Adrenal gland (tissue), 5 donors: ENCODE data around the gene PACS2.

Source experiments
- POLR2A ChIP-seq, 2 donors: fragments of 450-650 bp; IDR thresholded peaks; one replicate each; pipeline ENCODE4 v1.6.1; 2017; ENCODE audit warnings: antibody characterized with exemption in 2 of 2, mild to moderate bottlenecking in 2 of 2, moderate library complexity in 1 of 2
- TF ChIP-seq, protein P1 (sequence below), 6 experiments: fragments of 450-650 bp in 4 of 6; fragments of 200-600 bp in 2 of 6; sonication (generic) in 1 of 6; IDR thresholded peaks; 1 replicate in 5 of 6; 2 replicates in 1 of 6; pipeline versions ENCODE4 v1.5.1 to v1.8.0; 2016 to 2021; ENCODE audit warnings: antibody characterized with exemption in 6 of 6, mild to moderate bottlenecking in 2 of 6, moderate library complexity in 1 of 6
- donor health status: DM: no; HTN: no; CAD: no.

- TF ChIP-seq, protein P1, sequence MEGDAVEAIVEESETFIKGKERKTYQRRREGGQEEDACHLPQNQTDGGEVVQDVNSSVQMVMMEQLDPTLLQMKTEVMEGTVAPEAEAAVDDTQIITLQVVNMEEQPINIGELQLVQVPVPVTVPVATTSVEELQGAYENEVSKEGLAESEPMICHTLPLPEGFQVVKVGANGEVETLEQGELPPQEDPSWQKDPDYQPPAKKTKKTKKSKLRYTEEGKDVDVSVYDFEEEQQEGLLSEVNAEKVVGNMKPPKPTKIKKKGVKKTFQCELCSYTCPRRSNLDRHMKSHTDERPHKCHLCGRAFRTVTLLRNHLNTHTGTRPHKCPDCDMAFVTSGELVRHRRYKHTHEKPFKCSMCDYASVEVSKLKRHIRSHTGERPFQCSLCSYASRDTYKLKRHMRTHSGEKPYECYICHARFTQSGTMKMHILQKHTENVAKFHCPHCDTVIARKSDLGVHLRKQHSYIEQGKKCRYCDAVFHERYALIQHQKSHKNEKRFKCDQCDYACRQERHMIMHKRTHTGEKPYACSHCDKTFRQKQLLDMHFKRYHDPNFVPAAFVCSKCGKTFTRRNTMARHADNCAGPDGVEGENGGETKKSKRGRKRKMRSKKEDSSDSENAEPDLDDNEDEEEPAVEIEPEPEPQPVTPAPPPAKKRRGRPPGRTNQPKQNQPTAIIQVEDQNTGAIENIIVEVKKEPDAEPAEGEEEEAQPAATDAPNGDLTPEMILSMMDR (IDR thresholded peaks at IDR 0.05), result no peak
- no peak for TF ChIP-seq POLR2A (IDR thresholded peaks at IDR 0.05)
These were observed 30.6 kb upstream of the PACS2 start for GRCh38 chr14:105283899-105284298.
